GM21576 (cell line): ENCODE results near the gene SLX4IP.
A peak's percentile ranks its signal among the peaks of the same experiment; 100 is the strongest.

ENCODE experiments used
- ATAC-seq: cut with Tn5 transposase; IDR thresholded peaks from one replicate; pipeline ENCODE4 v1.9.1; 2021; ENCODE audit warnings: mild to moderate bottlenecking, moderate library complexity; ENCODE audit not compliant: unreplicated experiment

Gene SLX4IP

DNA sequence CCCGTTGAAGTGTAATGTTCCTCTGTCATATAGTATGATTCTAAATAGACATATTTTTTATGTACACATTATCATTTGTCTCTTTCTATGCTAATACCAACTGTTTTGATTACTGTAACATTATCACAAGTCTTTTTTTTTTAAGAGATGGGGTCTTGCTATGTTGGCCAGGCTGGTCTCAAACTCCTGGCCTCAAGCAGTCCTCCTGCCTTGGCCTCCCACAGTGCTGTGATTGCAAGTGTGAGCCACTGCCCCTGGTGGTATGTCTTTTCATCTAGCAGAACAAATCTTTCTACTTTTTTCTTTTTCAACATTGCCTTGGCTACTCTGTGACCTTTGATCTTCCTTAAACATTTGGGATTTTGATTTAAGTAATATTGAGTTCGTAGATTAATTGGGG, 57.7 kb downstream of the SLX4IP start:
- no peak for ATAC-seq

DNA sequence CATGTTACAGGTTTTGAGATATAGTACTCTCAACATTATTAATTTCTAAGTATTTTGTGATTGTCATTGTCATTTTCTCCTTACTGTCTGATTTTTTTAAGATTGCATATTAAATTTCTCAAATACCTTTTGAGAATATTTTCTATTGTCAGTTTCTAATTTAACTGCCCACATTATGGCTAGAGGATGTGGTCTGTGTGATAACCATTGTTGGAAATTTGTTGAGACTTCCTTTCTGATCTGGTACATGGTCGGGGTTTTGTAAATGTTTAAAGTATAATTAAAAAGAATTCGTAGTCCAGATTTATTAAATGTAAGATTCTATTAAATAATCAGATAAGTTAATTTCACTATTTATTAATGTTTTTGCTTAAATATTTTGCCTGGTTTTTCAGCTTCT, 60.1 kb downstream of the SLX4IP start:
- ATAC-seq: no peak

GRCh38 chr20:10496465-10496864, 61.4 kb downstream of the SLX4IP start:
- ATAC-seq: no peak

DNA sequence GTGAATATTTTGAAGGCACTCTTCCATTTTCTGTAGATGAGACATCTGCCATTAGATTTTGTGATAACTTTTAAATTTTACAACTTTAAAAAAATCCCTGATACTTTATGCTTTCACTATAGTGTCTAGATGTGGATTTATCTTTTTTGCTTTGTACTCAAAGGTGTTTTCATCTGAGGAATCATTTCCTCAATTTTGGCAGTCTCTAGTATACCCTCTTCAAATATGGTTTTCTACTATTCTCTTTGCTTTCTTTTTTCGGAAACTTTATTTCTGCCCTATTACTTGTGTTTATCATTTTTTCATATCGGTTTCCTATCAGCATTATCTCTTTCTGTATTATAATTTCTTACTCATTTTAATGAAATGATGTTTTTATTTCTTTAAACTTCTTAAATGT, 62.2 kb downstream of the SLX4IP start:
- no peak for ATAC-seq

DNA sequence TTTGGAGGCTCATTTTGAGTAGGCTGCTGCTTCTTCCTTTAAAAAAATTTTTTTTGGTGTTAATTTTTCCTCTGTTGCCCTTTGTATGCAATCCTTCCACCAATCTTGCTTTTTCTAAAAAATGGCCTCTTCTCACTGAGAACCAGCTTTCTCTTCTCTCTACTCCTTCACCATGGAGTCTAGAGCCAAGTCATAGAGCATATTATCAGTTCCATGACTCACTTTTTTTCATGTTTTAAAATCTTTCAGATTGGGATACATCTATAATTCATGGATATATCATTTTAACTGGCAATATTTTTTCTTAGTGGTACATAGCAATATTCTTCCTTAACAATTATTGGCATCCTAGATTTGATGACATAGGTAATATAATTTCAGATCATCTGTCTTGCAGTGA, 62.7 kb downstream of the SLX4IP start:
- no peak for ATAC-seq

DNA sequence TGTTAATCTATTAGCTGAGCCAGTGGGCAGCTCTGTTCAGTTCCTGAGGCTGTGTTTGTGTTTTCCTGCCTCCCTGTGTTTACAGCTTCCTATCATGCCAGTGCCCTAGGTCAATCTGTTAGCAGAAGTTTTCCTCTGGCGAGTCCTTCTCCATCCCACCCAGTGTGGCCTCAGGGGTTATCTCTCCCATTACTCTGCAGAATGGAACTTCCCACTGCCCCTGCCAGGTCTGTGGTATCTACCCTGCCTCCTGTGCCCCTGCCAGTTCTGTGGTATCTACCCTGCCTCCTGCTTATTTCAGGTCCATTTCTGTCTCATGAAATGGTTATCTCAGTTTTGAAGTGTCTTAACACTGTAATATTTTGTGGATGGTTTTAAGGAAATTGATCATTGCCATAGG, 63.1 kb downstream of the SLX4IP start:
- no peak for ATAC-seq

GRCh38 chr20:10501402-10501801, 66.3 kb downstream of the SLX4IP start:
- ATAC-seq: no peak

DNA sequence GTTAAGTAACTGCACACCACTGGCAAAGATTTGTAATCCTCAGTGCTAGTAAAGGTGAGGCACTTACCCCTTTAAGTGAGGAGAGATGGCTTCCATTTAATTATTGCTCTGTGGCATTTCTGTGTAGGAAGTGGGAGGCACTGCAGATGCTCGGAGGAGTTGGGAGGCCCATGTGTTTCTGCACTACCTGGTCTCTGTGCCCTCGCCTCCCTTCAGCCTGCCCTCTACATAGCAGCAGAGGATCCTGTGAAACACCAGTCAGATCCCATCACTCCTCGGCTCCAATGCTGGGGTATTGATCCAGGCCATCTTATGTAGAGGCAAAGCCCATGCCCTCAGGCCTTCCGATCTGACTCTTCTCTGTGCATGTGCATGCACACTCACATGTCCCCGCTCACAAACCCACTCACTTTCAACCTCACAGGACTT, 67.0 kb downstream of the SLX4IP start:
- no peak for ATAC-seq

DNA sequence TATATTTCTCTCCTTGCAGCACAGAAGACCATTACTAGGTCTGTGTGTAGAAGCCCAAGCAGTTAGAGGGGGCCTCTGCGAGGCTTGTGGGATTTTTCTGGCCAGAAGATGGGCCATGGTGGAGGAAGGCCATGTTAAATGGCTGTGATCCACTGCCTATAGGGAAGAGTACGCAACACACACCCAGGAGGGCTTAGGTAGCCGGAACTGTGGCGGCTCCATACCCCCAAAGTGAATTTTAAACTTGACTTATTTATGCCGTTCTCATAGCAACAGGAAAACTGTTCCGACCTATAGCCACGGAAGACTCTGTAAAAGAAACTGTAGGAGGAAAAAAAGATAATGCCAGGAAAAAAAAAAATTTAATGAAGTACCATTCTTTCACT, 69.5 kb downstream of the SLX4IP start:
- ATAC-seq: no peak

DNA sequence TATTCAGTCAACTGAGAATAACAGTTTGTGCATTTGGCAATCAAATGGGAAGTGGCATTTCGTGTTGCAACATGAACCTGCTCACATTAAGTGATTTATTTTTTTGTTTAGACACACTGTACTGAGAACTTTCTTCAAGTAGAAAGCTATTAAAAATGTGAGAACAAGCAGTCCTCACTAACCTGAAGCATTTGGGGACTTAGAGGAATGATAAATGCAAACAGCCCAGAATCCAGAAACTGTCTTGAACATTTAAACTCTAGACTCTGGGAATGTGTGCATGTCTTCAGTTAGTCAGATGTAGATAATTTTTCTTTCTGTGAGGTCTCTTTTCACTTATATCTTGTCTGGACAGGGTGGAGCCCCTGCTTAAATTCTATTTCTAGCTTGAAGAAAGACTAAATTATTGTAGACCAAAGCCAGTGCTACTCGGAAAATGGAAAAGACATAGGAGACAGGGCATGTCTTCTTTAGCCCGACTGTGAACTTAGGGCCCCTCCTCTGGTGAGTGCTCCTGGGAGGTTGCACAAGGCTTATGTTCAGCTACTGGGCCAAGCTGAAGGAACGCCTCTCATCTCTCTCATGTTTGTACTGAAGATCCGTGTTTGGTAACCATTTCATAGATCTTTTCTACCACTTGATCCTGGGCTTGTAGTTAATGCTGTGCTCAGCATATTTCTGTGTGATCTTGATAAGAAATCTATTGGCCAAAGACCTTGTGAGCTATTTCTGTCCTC, 70.1 kb downstream of the SLX4IP start:
- ATAC-seq: no peak

DNA sequence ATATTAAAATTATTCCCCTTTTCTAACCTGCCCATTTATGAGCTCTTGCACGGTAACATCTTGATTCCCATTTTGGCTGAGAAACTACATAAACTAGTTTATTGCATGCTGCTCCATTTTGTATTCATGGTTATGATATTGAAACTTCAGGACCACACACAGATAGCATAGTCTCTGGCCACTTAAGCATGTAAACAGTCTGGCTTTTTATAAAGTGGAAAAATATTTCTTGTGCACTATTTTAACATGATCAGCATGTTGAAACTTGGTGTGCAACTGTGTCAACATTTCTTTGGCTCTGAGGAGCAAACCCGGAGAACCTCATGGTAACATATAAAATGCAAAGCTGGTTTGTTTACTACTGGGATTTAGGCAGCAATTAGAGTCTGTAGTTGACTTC, 70.7 kb downstream of the SLX4IP start:
- no peak for ATAC-seq

DNA sequence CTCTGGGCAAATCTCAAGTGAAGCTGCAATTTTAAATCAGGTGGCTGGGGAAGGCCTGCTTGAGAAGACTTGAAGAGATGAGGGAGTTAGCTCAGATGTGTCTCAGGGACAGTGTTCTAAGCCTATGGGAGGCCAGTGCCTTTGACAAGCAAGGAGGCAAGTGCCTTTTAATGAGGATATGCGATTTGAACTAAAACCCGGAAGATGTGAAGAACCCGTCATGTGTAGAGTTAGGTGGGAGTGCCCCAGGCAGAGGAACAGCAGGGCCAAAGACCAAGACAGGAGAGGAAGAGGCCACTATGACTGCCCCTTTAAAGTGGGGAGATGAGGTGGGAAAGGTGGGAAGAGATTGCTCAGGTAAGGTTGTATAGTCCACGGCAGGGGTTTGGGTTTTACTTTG, 71.9 kb downstream of the SLX4IP start:
- ATAC-seq: no peak

DNA sequence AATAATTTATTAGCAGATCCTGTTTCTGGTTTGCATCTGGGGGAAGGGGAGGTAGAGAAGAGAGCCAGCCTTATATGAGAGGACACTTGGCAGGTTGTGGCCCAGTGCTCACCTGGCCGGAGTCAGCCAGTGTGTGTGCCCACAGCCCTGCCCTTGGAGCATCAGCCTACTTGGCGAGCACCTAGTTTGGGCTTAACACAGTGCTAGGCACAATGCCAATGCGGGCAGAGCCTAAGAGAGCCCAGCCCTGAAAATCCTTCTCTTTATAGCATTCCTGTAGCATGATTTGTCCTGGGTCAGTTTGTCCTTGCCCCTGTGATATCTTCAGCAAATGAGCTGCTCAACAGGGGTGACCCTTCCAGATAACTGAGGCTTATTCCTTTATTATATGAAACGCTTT, 73.0 kb downstream of the SLX4IP start:
- ATAC-seq: no peak

DNA sequence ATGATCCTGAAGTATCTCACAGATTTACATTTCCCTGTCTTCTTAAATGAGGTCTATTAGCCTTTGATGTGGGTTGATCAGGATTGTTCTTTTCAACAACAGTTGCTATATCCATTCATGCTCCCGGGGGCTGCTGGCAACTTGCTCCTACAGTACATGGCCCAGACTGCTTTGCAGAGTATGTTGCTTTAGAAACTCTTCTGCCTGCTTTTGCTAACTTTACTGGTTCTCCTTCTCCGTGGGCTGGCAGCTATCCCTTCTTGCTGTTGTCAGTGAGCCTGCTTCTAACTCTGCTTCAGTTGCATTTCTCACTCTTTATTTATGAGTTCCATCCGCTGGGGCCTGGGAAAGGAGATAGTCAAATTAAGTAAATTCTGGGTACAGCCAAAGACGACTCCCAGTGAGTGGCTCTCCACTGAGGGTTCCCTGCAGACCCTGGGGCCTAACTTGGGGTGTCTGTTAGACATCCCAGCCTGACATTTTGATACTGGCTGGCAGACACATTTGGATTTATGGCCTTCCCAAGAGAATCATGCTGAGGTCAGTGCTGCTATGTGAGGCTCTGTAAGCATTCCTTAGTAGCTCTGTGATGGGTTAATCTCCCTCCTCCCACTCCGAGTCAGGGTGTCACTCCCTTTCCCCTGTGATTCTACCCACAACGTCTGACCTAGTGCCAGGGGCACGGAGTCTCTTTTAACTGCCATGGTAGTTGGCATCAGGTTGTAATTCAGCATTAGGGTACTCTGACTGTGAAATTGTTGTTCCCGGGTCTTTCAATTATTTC, 73.6 kb downstream of the SLX4IP start:
- no peak for ATAC-seq

DNA sequence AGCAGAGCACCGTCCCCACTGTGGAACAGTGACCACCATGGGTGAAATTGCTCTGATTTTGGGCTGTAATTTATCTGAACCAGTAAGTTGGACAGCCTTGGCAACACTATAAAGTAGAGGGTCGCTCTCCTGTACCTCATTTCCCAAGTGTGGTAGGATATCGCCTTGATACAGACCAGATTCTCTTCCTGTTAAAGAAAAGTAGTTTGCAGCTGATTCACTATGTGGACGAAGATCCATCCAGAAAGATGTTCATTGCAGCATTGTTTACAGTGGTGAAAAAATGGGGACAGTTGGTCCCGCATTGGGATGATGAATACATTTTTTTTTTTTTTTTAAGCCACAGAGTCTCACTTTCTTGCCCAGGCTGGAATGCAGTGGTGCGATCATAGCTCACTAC, 74.3 kb downstream of the SLX4IP start:
- ATAC-seq: no peak

DNA sequence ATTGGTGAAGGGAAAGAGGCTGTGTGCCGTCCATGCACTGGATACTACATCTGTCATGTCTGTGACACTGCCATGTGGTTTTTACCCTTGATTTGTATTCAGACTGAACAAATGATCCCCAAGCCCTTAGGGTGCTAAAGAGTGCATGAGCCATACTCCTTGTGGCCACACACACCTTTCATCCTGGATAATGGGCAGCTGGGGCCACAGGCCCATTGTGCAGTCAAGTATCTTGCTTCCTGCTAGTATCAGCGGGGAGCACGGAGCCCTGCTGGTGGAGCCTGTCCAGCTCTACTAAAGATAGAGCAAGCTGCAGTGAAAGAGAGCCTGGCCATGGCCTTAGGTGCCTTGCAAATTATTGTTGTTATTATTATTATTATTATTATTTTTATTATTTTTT, 75.1 kb downstream of the SLX4IP start:
- no peak for ATAC-seq

DNA sequence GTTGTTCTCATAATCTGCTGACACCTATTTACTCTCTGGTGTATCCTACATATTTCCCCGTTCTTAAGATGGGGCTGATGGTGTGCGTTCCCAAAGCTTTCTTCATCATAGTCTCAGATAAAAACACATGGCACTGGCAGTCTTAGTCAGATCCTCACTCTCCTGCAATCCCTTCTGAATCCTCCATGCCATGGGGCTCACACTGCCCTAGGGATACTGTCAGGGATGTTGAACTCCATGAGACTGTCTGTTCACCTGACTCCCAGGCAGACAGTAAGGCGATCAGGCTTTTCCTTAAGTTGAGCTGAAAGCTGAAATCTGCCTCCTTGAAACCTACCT, 76.0 kb downstream of the SLX4IP start:
- ATAC-seq: no peak

DNA sequence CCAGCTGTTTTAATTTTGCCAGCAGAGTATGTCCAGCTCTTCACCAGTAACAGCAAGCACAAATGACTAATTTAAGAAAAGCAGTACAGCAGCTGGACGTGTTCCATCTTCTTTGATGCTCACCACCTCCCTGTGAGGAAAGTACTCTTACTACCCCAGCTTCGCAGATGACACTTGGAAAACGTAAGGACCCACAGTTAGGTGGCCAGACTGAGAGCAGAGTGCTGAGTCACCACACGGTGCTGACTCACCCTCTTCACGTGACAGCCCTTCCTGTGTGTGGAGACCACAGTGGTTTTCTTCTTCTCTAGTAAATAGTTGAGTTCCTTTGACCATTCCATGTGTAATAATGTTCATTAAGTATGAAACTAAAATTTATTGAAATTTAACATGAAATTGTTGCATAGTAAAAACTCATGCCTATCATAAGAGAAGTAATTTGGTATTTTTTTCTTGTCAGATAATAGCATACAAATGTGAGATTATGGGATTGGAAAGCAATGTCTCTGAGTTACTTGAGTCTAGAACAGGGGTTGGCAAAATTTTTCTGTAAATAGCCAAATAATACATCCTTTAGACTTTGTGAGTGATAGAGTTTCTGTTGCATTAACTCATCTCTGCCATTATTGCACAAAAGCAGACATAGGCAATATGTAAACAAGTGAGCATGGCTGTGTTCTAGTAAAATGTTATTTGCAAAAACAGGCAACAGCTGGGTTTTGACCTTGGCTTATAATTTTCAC, 76.6 kb downstream of the SLX4IP start:
- ATAC-seq: peak; percentile 98

GRCh38 chr20:10513061-10513460, 78.0 kb downstream of the SLX4IP start:
- no peak for ATAC-seq

- no peak for ATAC-seq
Observed at GRCh38 chr20:10513931-10514575, 78.9 kb downstream of the SLX4IP start.

DNA sequence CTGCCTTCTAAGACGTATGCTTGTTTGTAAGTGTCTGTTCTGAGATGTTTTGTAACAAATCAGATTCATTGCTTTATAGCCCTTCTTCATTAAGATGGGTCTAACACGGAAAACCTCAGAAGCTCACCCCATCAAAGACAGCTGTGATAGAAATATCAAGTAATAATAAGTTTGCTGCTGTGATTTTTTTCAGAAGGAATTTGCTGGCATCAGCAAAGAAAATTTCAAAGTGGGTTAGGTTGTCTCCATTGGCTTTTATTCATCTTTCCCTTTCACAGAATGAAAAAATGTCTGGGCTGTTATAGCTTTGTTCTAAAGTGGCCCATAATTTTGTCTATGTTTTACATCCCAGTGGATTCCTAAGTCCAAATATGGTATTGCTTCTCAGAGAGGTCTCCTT, 81.4 kb downstream of the SLX4IP start:
- no peak for ATAC-seq
